Fibroblast of mammary gland (primary cell): ENCODE data around the gene BIRC7.

Source experiments
- DNase-seq: peaks from one replicate; pipeline ENCODE4 v3.0.0-alpha.2; 2010; ENCODE audit warnings: low read depth
- H3K4me3 ChIP-seq: 2 replicates; pipeline ENCODE4 v1.5.1; 2011; ENCODE audit warnings: low read depth, mild to moderate bottlenecking, low read length, moderate library complexity; ENCODE audit not compliant: control insufficient read depth
- CTCF ChIP-seq: conservative IDR thresholded peaks from 2 replicates; pipeline ENCODE4 v1.5.1; 2011; ENCODE audit warnings: low read depth, low read length, inconsistent platforms; ENCODE audit not compliant: control insufficient read depth, insufficient read depth

BIRC7 gene

GRCh38 chr20:63223121-63223825, 12.4 kb upstream of the BIRC7 start:
- TF ChIP-seq CTCF, result peak; percentile 67
- H3K4me3 ChIP-seq, result no peak overlapping the region
- DNase-seq, result peak; percentile 38

DNA sequence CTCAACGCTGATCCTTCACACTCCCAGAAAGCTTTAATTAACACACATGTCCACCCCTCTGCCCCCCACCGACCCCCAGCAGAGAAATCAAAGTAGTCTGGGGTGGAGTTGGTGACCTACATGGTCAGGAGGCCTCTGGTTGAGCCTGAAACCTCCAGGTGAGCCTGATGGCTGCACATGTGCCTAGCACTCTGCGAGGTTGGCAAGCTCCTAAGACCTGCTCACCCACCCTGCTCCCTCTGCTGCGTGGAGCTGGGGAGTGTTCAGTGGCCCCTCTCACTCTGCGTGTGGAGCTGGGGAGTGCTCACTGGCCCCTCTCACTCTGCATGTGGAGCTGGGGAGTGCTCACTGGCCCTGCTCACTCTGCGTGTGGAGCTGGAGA, 11.9 kb upstream of the BIRC7 start:
- DNase-seq, result no peak
- H3K4me3 ChIP-seq, result no peak overlapping the region
- TF ChIP-seq CTCF, result no peak

DNA sequence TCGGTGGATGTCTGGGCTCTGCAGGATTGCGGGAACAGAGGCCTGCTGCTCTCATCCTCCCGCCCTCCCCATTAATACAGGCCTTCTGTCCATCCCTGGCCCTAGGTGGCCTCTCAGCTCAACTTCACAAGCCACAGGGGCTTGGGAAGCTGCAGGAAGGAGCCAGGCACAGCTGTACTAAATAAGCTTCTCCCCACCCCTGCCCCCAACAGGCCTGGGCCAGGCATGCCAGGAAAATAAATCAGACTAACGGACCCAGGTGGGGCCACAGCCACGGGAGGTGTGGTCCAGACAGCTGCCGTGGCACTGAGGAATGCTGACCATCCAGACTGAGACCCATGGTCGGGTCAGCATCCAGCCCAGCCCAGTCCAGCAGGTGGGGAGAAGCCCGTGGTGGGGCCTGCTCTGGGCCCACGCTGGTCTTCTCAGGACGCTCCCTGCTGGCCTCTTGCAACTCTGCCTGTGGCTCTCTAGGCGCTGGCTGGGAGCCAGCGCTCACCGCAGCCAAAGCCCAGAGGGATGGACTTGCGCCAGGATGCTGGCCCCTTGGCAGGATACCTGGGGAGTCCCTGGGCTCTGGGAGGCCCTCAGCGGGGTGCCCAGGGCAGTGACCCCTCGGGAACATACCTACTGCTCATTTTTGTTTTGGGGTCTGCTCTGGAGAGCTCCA, 11.2 kb upstream of the BIRC7 start:
- peak; percentile 20 for TF ChIP-seq CTCF
- peak; percentile 57 for DNase-seq
- H3K4me3 ChIP-seq, result no peak overlapping the region

- no peak overlapping the region for H3K4me3 ChIP-seq
- no peak for TF ChIP-seq CTCF
- no peak for DNase-seq
Measured at GRCh38 chr20:63225082-63225454, 10.6 kb upstream of the BIRC7 start.

DNA sequence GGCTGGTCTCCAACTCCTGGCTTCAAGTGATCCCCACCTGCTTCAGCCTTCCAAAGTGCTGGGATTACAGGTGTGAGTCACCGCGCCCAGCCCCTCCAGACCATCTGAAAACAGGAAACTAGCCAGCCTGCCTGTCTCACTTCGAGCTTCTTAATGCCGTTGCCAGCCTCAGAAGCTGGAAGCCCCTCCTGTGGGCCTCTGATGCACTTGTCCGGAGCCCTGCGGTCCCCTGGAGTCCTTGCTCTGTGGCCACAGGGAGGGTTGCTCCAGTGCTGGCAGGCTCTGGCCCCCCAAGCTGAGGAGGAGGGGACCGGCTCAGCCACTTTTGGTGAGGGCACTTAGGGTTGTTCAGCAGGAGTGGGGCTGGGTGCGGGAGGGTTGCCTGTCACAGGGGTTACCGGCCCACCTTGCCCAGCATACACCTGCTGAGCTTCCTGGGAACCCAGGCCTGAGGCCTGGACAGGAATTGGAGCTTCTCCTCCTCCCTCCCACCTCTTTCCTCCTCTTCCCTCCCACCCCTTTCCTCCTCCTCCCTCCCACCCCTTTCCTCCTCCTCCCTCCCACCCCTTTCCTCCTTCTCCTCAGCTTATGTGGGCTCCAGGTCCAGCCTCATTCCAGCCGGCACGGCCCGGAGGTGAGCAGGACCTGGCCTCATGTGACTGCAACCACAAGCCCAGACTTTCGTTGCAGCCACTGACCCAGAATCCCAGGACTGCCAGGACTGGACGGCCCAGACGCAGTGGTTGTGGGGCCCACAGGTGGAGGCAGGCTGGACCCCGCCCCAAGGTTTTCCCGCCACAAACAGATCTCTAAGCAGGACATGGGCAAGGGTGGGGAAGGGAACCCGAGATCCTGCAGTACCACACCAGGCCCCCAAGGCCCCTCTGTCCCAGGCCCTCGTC, 9.4 kb upstream of the BIRC7 start:
- no peak for TF ChIP-seq CTCF

DNA sequence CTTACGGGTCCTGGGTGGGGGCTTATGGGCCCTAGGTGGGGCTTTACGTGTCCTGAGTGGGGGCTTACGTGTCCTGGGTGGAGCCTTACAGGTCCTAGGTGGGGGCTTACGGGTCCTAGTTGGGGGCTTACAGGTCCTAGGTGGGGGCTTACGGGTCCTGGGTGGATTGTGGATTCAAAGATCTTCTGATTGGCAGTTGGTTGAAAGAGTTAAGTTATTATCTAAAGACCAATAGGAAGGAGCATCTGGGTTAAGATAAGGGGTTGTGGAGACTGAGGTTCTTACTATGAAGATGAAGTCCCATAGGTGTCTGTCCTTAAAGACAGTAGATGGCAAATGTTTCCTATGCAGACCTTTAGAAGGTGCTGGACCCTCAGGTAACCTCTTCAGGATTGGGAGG, 8.4 kb upstream of the BIRC7 start:
- no peak for DNase-seq
- no peak for TF ChIP-seq CTCF
- H3K4me3 ChIP-seq, result no peak overlapping the region

More for the DNA sequence above, 9.4 kb upstream of the BIRC7 start:
- no peak overlapping the region for H3K4me3 ChIP-seq
- no peak for DNase-seq
